Small intestine (tissue), 7 donors: ENCODE measurements around the gene LDLRAD3. TPM values are rescaled to one million over a fixed set of nuclear protein-coding genes. Genes with fewer than 3 reads are reported as not detected.
A peak's percentile ranks its signal among the peaks of the same experiment; 100 is the strongest.

Experiments
- DNase-seq, 2 donors: peaks; one replicate each; pipeline versions ENCODE4 v3.0.0 to v3.0.0-alpha.2; 2013
- FAIRE-seq: peaks from 2 replicates; lab custom pipeline; 2012; peaks lifted over from hg19 to GRCh38; lab: Jason Lieb, UNC
- H3K27ac ChIP-seq, 3 donors: one replicate each; pipeline ENCODE4 v1.5.1; 2013; ENCODE audit warnings: low read length in 2 of 3, mild to moderate bottlenecking in 2 of 3, control low read depth in 1 of 3, inconsistent platforms in 1 of 3, low read depth in 1 of 3, moderate library complexity in 1 of 3
- H3K27me3 ChIP-seq, 3 donors: one replicate each; pipeline ENCODE4 v1.6.1; 2013; ENCODE audit warnings: low read length in 3 of 3, inconsistent platforms in 1 of 3; ENCODE audit not compliant: control insufficient read depth in 3 of 3, insufficient read depth in 3 of 3
- H3K36me3 ChIP-seq, 3 donors: one replicate each; pipeline ENCODE4 v1.6.1; 2013; ENCODE audit warnings: low read length in 3 of 3, inconsistent platforms in 1 of 3, low read depth in 1 of 3, mild to moderate bottlenecking in 1 of 3, moderate library complexity in 1 of 3; ENCODE audit not compliant: control insufficient read depth in 3 of 3, insufficient read depth in 2 of 3
- H3K4me1 ChIP-seq, 3 donors: one replicate each; pipeline ENCODE4 v1.6.1; 2013; ENCODE audit warnings: low read length in 2 of 3, inconsistent platforms in 1 of 3, low read depth in 1 of 3, mild to moderate bottlenecking in 1 of 3, moderate library complexity in 1 of 3; ENCODE audit not compliant: control insufficient read depth in 3 of 3, insufficient read depth in 2 of 3
- H3K4me3 ChIP-seq, 3 donors: one replicate each; pipeline ENCODE4 v1.5.1; 2013; ENCODE audit warnings: low read length in 3 of 3, control low read depth in 1 of 3, inconsistent platforms in 1 of 3, low read depth in 1 of 3, mild to moderate bottlenecking in 1 of 3, moderate library complexity in 1 of 3
- H3K9me3 ChIP-seq, 2 donors: one replicate each; pipeline ENCODE4 v1.6.1; 2013; ENCODE audit warnings: low read depth in 1 of 2, low read length in 1 of 2; ENCODE audit not compliant: control insufficient read depth in 2 of 2, insufficient read depth in 1 of 2
- WGBS, 3 donors: extraction: QIAGEN DNeasy Blood & Tissue Kit; methylation state at CpG; one replicate each; pipeline ENCODE4 v1.1.7; 2013; 5-methylcytosine and 5-hydroxymethylcytosine counted together
- polyA plus RNA-seq, 4 donors: library from polyadenylated mRNA; stranded (reverse) in 3 of 4; unstranded in 1 of 4; fragments of 200-250 nt in 3 of 4; fragments of 120-200 nt in 1 of 4; gene quantifications; one replicate each; pipeline versions ENCODE4 v1.2.1 to v1.2.3, GENCODE V29; 2013
- donor health status: healthy with polysubstance abuse.
- donor health status: control.
- donor health status: control.
- donor health status: Bipolar disorder and iron deficiency.
- donor health status: healthy.

LDLRAD3 gene
- polyA plus RNA-seq, 4 donors: 0.22 to 6.9 (median 3.5) TPM

GRCh38 chr11:36210529-36210928 is 266.7 kb downstream of the LDLRAD3 start:
- FAIRE-seq (no peak), DNase-seq (no peak)
- no peaks in the 10 kb centered on the region for H3K9me3 ChIP-seq
- H3K4me3 ChIP-seq: no peak overlapping the region
- H3K27ac ChIP-seq: no peak overlapping the region
- H3K4me1 ChIP-seq: peaks cover 0 to 15% (median 0%) of the 10 kb centered on the region in 3 donors
- H3K27me3 ChIP-seq: no peaks in the 10 kb centered on the region
- H3K36me3 ChIP-seq: no peaks in the 10 kb centered on the region
- WGBS, 3 donors: 90 to 98% (median 95%) methylated on average over 2 of the region's 2 CpGs

DNA sequence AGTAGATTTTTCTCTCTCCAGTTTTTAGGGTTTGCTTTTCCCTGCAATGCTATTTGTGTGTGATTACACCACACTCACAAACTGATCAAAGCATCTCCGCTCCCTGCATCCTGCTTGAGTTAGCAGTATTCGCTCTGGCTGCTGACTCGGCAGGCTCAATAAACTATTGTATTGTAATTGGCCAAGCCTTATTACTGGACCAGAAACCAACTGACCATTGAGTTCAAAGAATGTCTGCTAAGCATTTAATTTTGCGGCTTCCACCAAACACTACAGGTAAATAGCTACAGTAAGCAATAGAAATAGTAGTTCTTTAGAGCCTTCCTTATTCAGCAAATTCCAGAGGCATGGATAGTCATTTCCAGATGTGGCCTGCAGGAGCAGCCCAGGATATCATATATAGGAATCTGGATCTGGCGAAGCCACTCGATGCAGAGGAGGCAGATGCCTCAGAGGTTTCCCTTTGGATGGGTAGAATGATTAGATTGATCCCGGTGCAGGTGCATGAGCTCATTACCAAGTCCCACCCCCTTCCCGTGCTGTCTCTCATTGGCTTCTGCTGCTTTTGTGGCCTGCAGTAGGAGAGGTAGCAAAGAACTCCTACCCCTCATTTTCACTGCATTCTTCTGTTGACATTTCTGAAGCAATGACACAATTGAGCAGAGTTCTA is 268.0 kb downstream of the LDLRAD3 start:
- Histone ChIP-seq H3K27ac (no peak overlapping the region), H3K27me3 (no peaks in the 10 kb centered on the region), H3K36me3 (no peaks in the 10 kb centered on the region), H3K4me3 (no peak overlapping the region), H3K9me3 (no peaks in the 10 kb centered on the region), H3K4me1 (peaks cover 0 to 25% (median 0%) of the 10 kb centered on the region in 3 donors)
- 88 to 92% (median 91%) methylated on average over 8 of the region's 8 CpGs for WGBS, 3 donors
- DNase-seq (peak in 1 of 2 donors; percentile 8), FAIRE-seq (no peak)

GRCh38 chr11:36212564-36213392 is 268.9 kb downstream of the LDLRAD3 start:
- FAIRE-seq: no peak
- DNase-seq: peak in 1 of 2 donors; percentile 10
- Histone ChIP-seq H3K4me1 (peaks cover 0 to 27% (median 0%) of the 10 kb centered on the region in 3 donors), H3K4me3 (no peak overlapping the region), H3K36me3 (no peaks in the 10 kb centered on the region), H3K9me3 (no peaks in the 10 kb centered on the region), H3K27ac (no peak overlapping the region), H3K27me3 (no peaks in the 10 kb centered on the region)
- WGBS, 3 donors: 75 to 89% (median 82%) methylated on average over 7 of the region's 7 CpGs

- Histone ChIP-seq H3K4me1 (peaks cover 0 to 27% (median 0%) of the 10 kb centered on the region in 3 donors), H3K9me3 (no peaks in the 10 kb centered on the region), H3K27ac (no peak overlapping the region), H3K27me3 (no peaks in the 10 kb centered on the region), H3K4me3 (no peak overlapping the region), H3K36me3 (no peaks in the 10 kb centered on the region)
- WGBS, 3 donors: 89 to 95% (median 92%) methylated on average over 7 of the region's 7 CpGs
- FAIRE-seq: no peak
- DNase-seq: no peak
Measured at GRCh38 chr11:36213393-36213840, 269.6 kb downstream of the LDLRAD3 start.

GRCh38 chr11:36214480-36214879 is 270.6 kb downstream of the LDLRAD3 start:
- Histone ChIP-seq H3K4me3 (no peak overlapping the region), H3K36me3 (no peaks in the 10 kb centered on the region), H3K27me3 (no peaks in the 10 kb centered on the region), H3K9me3 (no peaks in the 10 kb centered on the region), H3K27ac (peak overlapping the region in 1 of 3 donors; percentile 78), H3K4me1 (peaks cover 0 to 27% (median 0%) of the 10 kb centered on the region in 3 donors)
- FAIRE-seq: no peak
- 61 to 78% (median 68%) methylated on average over 3 of the region's 3 CpGs for WGBS, 3 donors
- no peak for DNase-seq

DNA sequence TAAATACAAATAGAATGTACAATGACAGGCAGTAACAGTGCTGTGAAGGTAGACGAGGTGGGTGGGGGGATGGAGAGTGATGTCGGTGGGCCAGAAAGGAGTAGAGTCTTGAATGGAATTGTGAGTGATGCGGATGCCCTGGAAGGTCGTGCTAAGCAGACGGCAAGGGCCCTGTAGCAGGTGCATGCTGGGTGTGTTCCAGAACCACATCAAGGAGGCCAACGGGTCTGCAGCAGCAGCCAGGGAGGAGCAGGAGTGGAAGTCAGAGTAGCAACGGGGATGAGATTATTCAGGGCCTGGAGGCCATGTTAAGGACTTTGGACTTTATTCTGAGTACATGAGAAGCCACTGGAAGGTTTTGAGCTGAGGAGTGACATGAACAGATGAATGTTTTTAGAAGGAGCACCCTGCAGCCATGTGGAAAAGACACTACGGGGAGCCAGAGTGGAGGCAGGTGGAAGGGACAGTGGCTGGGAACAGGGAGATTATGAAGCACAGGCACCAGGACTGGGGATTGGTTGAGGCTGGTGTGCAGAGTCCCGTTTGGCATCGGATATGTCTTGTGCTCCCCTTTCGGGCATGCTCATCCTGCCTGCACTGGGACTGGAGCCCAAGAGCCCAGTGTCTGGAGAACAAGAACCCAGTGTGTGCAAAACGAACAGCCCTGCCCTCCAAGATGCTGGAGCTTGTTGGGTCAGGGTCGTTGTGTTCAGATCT is 271.3 kb downstream of the LDLRAD3 start:
- H3K27ac ChIP-seq: peak overlapping the region in 1 of 3 donors; percentile 78
- no peak overlapping the region for H3K4me3 ChIP-seq
- 69 to 77% (median 71%) methylated on average over 13 of the region's 13 CpGs for WGBS, 3 donors
- peaks cover 0 to 27% (median 0%) of the 10 kb centered on the region in 3 donors for H3K4me1 ChIP-seq
- no peaks in the 10 kb centered on the region for H3K27me3 ChIP-seq
- H3K36me3 ChIP-seq: no peaks in the 10 kb centered on the region
- H3K9me3 ChIP-seq: no peaks in the 10 kb centered on the region
- no peak for FAIRE-seq
- peak; percentile 2 to 54 for DNase-seq

- no peak overlapping the region for H3K4me3 ChIP-seq
- peak overlapping the region in 1 of 3 donors; percentile 78 for H3K27ac ChIP-seq
- WGBS, 3 donors: 84 to 86% (median 86%) methylated on average over 7 of the region's 7 CpGs
- FAIRE-seq (no peak), DNase-seq (peak in 1 of 2 donors; percentile 87)
- H3K4me1 ChIP-seq: peaks cover 0 to 27% (median 0%) of the 10 kb centered on the region in 3 donors
- H3K27me3 ChIP-seq: no peaks in the 10 kb centered on the region
- no peaks in the 10 kb centered on the region for H3K36me3 ChIP-seq
- H3K9me3 ChIP-seq: no peaks in the 10 kb centered on the region
Measured at GRCh38 chr11:36215693-36216060, 271.8 kb downstream of the LDLRAD3 start.

GRCh38 chr11:36216061-36216615 is 272.3 kb downstream of the LDLRAD3 start:
- Histone ChIP-seq H3K27me3 (no peaks in the 10 kb centered on the region), H3K4me1 (peaks cover 0 to 27% (median 0%) of the 10 kb centered on the region in 3 donors), H3K27ac (peak overlapping the region in 1 of 3 donors; percentile 64), H3K36me3 (no peaks in the 10 kb centered on the region), H3K4me3 (no peak overlapping the region), H3K9me3 (no peaks in the 10 kb centered on the region)
- DNase-seq: no peak
- 88 to 91% (median 91%) methylated on average over 3 of the region's 3 CpGs for WGBS, 3 donors
- FAIRE-seq: no peak
